ENCODE measurements around the gene PPP1R1C.

Gene PPP1R1C

GRCh38 chr2:181984814-181985631 lies 630 bp upstream of the PPP1R1C start:
- TF ChIP-seq CTCF (conservative IDR thresholded peaks at IDR 0.05; ENCODE audit: control insufficient read depth, insufficient read depth, low read depth, low read length): no peak
- no peak for DNase-seq (ENCODE audit: low read depth)
- H3K4me3 ChIP-seq (ENCODE audit: control insufficient read depth, low read depth, low read length): no peak overlapping the region

- DNase-seq (ENCODE audit: low read depth): peak; percentile 14
- TF ChIP-seq CTCF (conservative IDR thresholded peaks at IDR 0.05; ENCODE audit: control insufficient read depth, insufficient read depth, low read depth, low read length): no peak
- H3K4me3 ChIP-seq (ENCODE audit: control insufficient read depth, low read depth, low read length): no peak overlapping the region
Measured at GRCh38 chr2:181988154-181988924, 2.7 kb downstream of the PPP1R1C start.

- no peak overlapping the region for H3K4me3 ChIP-seq (ENCODE audit: control insufficient read depth, low read depth, low read length)
- no peak for TF ChIP-seq CTCF (conservative IDR thresholded peaks at IDR 0.05; ENCODE audit: control insufficient read depth, insufficient read depth, low read depth, low read length)
- no peak for DNase-seq (ENCODE audit: low read depth)
Measured at GRCh38 chr2:181989099-181989498, 3.4 kb downstream of the PPP1R1C start.

- no peak overlapping the region for H3K4me3 ChIP-seq (ENCODE audit: control insufficient read depth, low read depth, low read length)
- no peak for DNase-seq (ENCODE audit: low read depth)
- no peak for TF ChIP-seq CTCF (conservative IDR thresholded peaks at IDR 0.05; ENCODE audit: control insufficient read depth, insufficient read depth, low read depth, low read length)
Measured at GRCh38 chr2:181991171-181991885, 5.7 kb downstream of the PPP1R1C start.

- no peak overlapping the region for H3K4me3 ChIP-seq (ENCODE audit: control insufficient read depth, low read depth, low read length)
- no peak for TF ChIP-seq CTCF (conservative IDR thresholded peaks at IDR 0.05; ENCODE audit: control insufficient read depth, insufficient read depth, low read depth, low read length)
- no peak for DNase-seq (ENCODE audit: low read depth)
Measured at GRCh38 chr2:181992776-181993175, 7.1 kb downstream of the PPP1R1C start.

- TF ChIP-seq CTCF (conservative IDR thresholded peaks at IDR 0.05; ENCODE audit: control insufficient read depth, insufficient read depth, low read depth, low read length): no peak
- DNase-seq (ENCODE audit: low read depth): peak; percentile 25
- H3K4me3 ChIP-seq (ENCODE audit: control insufficient read depth, low read depth, low read length): no peak overlapping the region
Measured at GRCh38 chr2:181995289-181995688, 9.6 kb downstream of the PPP1R1C start.

All from fibroblast of mammary gland (primary cell).